ENCODE data around the gene DPYD.

DPYD gene

GRCh38 chr1:97649591-97649990 lies 271.2 kb downstream of the DPYD start:
- Histone ChIP-seq H3K4me3 (IDR thresholded peaks at IDR 0.05; ENCODE audit: insufficient read depth, low read depth, low read length) (no peak overlapping the region), H3K27ac (no peak overlapping the region), H2AFZ (ENCODE audit: low read depth) (no peak overlapping the region), H4K20me1 (ENCODE audit: insufficient read depth) (no peaks in the 10 kb centered on the region), H3K4me2 (no peak overlapping the region), H3K27me3 (ENCODE audit: insufficient read depth, low read depth) (no peaks in the 10 kb centered on the region), H3K36me3 (ENCODE audit: insufficient read depth) (no peaks in the 10 kb centered on the region), H3K4me1 (ENCODE audit: low read depth, poor library complexity, severe bottlenecking) (no peaks in the 10 kb centered on the region), H3K79me2 (ENCODE audit: insufficient read depth, low read depth) (no peaks in the 10 kb centered on the region), H3K9ac (no peak overlapping the region)
- no peak for TF ChIP-seq CTCF (conservative IDR thresholded peaks at IDR 0.05; ENCODE audit: low read depth, low read length)

- Histone ChIP-seq H3K27ac (no peak overlapping the region), H3K79me2 (ENCODE audit: insufficient read depth, low read depth) (no peaks in the 10 kb centered on the region), H3K36me3 (ENCODE audit: insufficient read depth) (no peaks in the 10 kb centered on the region), H2AFZ (ENCODE audit: low read depth) (no peak overlapping the region), H3K9ac (no peak overlapping the region), H4K20me1 (ENCODE audit: insufficient read depth) (no peaks in the 10 kb centered on the region), H3K4me1 (ENCODE audit: low read depth, poor library complexity, severe bottlenecking) (no peaks in the 10 kb centered on the region), H3K4me3 (IDR thresholded peaks at IDR 0.05; ENCODE audit: insufficient read depth, low read depth, low read length) (no peak overlapping the region), H3K27me3 (ENCODE audit: insufficient read depth, low read depth) (no peaks in the 10 kb centered on the region), H3K4me2 (no peak overlapping the region)
- no peak for TF ChIP-seq CTCF (conservative IDR thresholded peaks at IDR 0.05; ENCODE audit: low read depth, low read length)
These were observed 273.1 kb downstream of the DPYD start for GRCh38 chr1:97647776-97648175.

- H3K9ac ChIP-seq = no peak overlapping the region
- no peak overlapping the region for H3K4me3 ChIP-seq (IDR thresholded peaks at IDR 0.05; ENCODE audit: insufficient read depth, low read depth, low read length)
- no peak for TF ChIP-seq CTCF (conservative IDR thresholded peaks at IDR 0.05; ENCODE audit: low read depth, low read length)
- no peaks in the 10 kb centered on the region for H4K20me1 ChIP-seq (ENCODE audit: insufficient read depth)
- H3K36me3 ChIP-seq (ENCODE audit: insufficient read depth) = no peaks in the 10 kb centered on the region
- no peaks in the 10 kb centered on the region for H3K79me2 ChIP-seq (ENCODE audit: insufficient read depth, low read depth)
- H3K4me1 ChIP-seq (ENCODE audit: low read depth, poor library complexity, severe bottlenecking) = no peaks in the 10 kb centered on the region
- no peaks in the 10 kb centered on the region for H3K27me3 ChIP-seq (ENCODE audit: insufficient read depth, low read depth)
- H3K27ac ChIP-seq = no peak overlapping the region
- no peak overlapping the region for H3K4me2 ChIP-seq
- no peak overlapping the region for H2AFZ ChIP-seq (ENCODE audit: low read depth)
These were observed 274.8 kb downstream of the DPYD start for GRCh38 chr1:97646071-97646470.

GRCh38 chr1:97640677-97641076 lies 280.2 kb downstream of the DPYD start:
- no peak for TF ChIP-seq CTCF (conservative IDR thresholded peaks at IDR 0.05; ENCODE audit: low read depth, low read length)
- no peaks in the 10 kb centered on the region for H3K36me3 ChIP-seq (ENCODE audit: insufficient read depth)
- H2AFZ ChIP-seq (ENCODE audit: low read depth) = no peak overlapping the region
- H3K4me1 ChIP-seq (ENCODE audit: low read depth, poor library complexity, severe bottlenecking) = no peaks in the 10 kb centered on the region
- no peaks in the 10 kb centered on the region for H3K27me3 ChIP-seq (ENCODE audit: insufficient read depth, low read depth)
- H3K9ac ChIP-seq = no peak overlapping the region
- H3K4me2 ChIP-seq = no peak overlapping the region
- no peak overlapping the region for H3K4me3 ChIP-seq (IDR thresholded peaks at IDR 0.05; ENCODE audit: insufficient read depth, low read depth, low read length)
- no peaks in the 10 kb centered on the region for H4K20me1 ChIP-seq (ENCODE audit: insufficient read depth)
- no peaks in the 10 kb centered on the region for H3K79me2 ChIP-seq (ENCODE audit: insufficient read depth, low read depth)
- no peak overlapping the region for H3K27ac ChIP-seq

- H2AFZ ChIP-seq (ENCODE audit: low read depth) = no peak overlapping the region
- no peaks in the 10 kb centered on the region for H4K20me1 ChIP-seq (ENCODE audit: insufficient read depth)
- TF ChIP-seq CTCF (conservative IDR thresholded peaks at IDR 0.05; ENCODE audit: low read depth, low read length) = no peak
- H3K9ac ChIP-seq = no peak overlapping the region
- H3K4me3 ChIP-seq (IDR thresholded peaks at IDR 0.05; ENCODE audit: insufficient read depth, low read depth, low read length) = no peak overlapping the region
- no peaks in the 10 kb centered on the region for H3K36me3 ChIP-seq (ENCODE audit: insufficient read depth)
- H3K27ac ChIP-seq = no peak overlapping the region
- no peaks in the 10 kb centered on the region for H3K27me3 ChIP-seq (ENCODE audit: insufficient read depth, low read depth)
- H3K79me2 ChIP-seq (ENCODE audit: insufficient read depth, low read depth) = no peaks in the 10 kb centered on the region
- no peaks in the 10 kb centered on the region for H3K4me1 ChIP-seq (ENCODE audit: low read depth, poor library complexity, severe bottlenecking)
- H3K4me2 ChIP-seq = no peak overlapping the region
These were observed 283.9 kb downstream of the DPYD start for GRCh38 chr1:97636941-97637340.
